Stimulated activated CD4-positive, alpha-beta T cell treated with anti-CD3 and anti-CD28 coated beads, TNF-alpha, amount 100 ng/mL, for 1 hour (primary cell): Measurements from ENCODE around the gene USP37.

Experiments
- DNase-seq, 3 donors: peaks; one replicate each; pipeline ENCODE4 v3.0.0-alpha.2; 2020; ENCODE audit warnings: low read depth in 3 of 3, low spot score in 1 of 3

The USP37 gene

DNA sequence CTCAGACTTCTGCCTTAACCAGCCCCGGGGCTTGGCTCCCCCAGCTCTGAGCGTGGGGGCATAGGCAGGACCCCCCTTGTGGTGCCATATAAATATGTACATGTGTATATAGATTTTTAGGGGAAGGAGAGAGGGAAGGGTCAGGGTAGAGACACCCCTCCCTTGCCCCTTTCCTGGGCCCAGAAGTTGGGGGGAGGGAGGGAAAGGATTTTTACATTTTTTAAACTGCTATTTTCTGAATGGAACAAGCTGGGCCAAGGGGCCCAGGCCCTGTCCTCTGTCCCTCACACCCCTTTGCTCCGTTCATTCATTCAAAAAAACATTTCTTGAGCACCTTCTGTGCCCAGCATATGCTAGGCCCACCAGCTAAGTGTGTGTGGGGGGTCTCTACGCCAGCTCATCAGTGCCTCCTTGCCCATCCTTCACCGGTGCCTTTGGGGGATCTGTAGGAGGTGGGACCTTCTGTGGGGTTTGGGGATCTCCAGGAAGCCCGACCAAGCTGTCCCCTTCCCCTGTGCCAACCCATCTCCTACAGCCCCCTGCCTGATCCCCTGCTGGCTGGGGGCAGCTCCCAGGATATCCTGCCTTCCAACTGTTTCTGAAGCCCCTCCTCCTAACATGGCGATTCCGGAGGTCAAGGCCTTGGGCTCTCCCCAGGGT is 162.9 kb downstream of the USP37 start:
- DNase-seq, result no peak

GRCh38 chr2:218404351-218405085 is 163.6 kb downstream of the USP37 start:
- no peak for DNase-seq

GRCh38 chr2:218403810-218404209 is 164.3 kb downstream of the USP37 start:
- DNase-seq, result no peak

DNA sequence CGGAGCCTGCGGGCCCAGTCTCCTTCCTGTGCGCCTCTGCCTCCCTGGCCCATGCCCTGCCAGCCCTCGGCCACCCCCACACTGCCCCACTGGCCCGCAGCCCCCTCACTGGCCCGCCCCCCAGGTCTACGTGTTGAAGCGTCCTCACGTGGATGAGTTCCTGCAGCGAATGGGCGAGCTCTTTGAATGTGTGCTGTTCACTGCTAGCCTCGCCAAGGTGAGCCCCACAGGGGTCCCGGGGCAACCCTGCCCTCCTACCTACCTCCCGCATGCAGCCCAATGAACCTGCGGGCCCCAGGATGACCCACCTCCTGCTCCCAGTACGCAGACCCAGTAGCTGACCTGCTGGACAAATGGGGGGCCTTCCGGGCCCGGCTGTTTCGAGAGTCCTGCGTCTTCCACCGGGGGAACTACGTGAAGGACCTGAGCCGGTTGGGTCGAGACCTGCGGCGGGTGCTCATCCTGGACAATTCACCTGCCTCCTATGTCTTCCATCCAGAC is 165.2 kb downstream of the USP37 start:
- no peak for DNase-seq

- no peak for DNase-seq
These were observed 165.7 kb downstream of the USP37 start for GRCh38 chr2:218402491-218402901.

DNA sequence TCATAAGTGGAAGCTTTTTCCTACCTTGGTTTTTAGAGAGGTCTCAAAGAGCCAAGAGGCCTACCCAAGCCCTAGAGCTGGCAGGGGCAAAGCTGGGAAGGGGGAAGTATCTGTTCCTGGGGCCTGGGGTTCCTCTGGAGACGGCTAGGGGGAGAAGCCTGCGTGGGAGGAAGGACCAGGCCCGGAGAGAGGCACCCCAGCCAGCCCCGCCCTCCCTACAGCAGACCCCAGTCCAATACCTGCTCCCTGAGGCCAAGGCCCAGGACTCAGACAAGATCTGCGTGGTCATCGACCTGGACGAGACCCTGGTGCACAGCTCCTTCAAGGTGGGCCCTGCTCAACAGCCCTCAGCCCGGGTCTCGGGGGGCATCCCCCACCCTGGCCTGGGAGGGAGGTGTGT is 166.3 kb downstream of the USP37 start:
- DNase-seq, result no peak

- DNase-seq, result no peak
These were observed 166.9 kb downstream of the USP37 start for GRCh38 chr2:218400930-218401881.
